Fibroblast of skin of right biceps (primary cell): ENCODE measurements around the gene ZNF827.

Source experiments
- DNase-seq: peaks from one replicate; pipeline ENCODE4 v3.0.0-alpha.2; 2013

ZNF827 gene

GRCh38 chr4:145934434-145935047 is 4.1 kb downstream of the ZNF827 start:
- DNase-seq, result no peak

- peak; percentile 50 for DNase-seq
These were observed 5.5 kb downstream of the ZNF827 start for GRCh38 chr4:145933134-145933533.

- no peak for DNase-seq
These were observed 7.2 kb downstream of the ZNF827 start for GRCh38 chr4:145931403-145931802.

- DNase-seq, result no peak
These were observed 8.0 kb downstream of the ZNF827 start for GRCh38 chr4:145930592-145930991.

GRCh38 chr4:145929415-145930178 is 9.0 kb downstream of the ZNF827 start:
- DNase-seq, result no peak

GRCh38 chr4:145928748-145929147 is 9.9 kb downstream of the ZNF827 start:
- DNase-seq, result no peak

GRCh38 chr4:145927030-145927429 is 11.6 kb downstream of the ZNF827 start:
- no peak for DNase-seq

- no peak for DNase-seq
These were observed 17.4 kb downstream of the ZNF827 start for GRCh38 chr4:145921231-145921630.

- peak; percentile 96 for DNase-seq
These were observed 18.4 kb downstream of the ZNF827 start for GRCh38 chr4:145920205-145920604.

GRCh38 chr4:145912376-145912775 is 26.2 kb downstream of the ZNF827 start:
- DNase-seq, result no peak

GRCh38 chr4:145909773-145910172 is 28.9 kb downstream of the ZNF827 start:
- DNase-seq, result no peak

- peak; percentile 12 for DNase-seq
These were observed 29.3 kb downstream of the ZNF827 start for GRCh38 chr4:145909281-145909715.

- no peak for DNase-seq
These were observed 30.8 kb downstream of the ZNF827 start for GRCh38 chr4:145907812-145908211.

GRCh38 chr4:145907390-145907789 is 31.2 kb downstream of the ZNF827 start:
- no peak for DNase-seq

GRCh38 chr4:145904413-145905177 is 34.0 kb downstream of the ZNF827 start:
- no peak for DNase-seq

GRCh38 chr4:145902522-145902921 is 36.1 kb downstream of the ZNF827 start:
- DNase-seq, result no peak

- DNase-seq, result no peak
These were observed 38.6 kb downstream of the ZNF827 start for GRCh38 chr4:145899886-145900460.

- no peak for DNase-seq
These were observed 39.6 kb downstream of the ZNF827 start for GRCh38 chr4:145898926-145899531.

GRCh38 chr4:145898466-145898865 is 40.2 kb downstream of the ZNF827 start:
- DNase-seq, result no peak

- DNase-seq, result no peak
These were observed 43.6 kb downstream of the ZNF827 start for GRCh38 chr4:145895056-145895455.

GRCh38 chr4:145891958-145892357 is 46.7 kb downstream of the ZNF827 start:
- DNase-seq, result no peak

GRCh38 chr4:145890689-145891088 is 47.9 kb downstream of the ZNF827 start:
- no peak for DNase-seq

- no peak for DNase-seq
These were observed 50.2 kb downstream of the ZNF827 start for GRCh38 chr4:145888393-145888792.
